ENCODE data around the gene ACACA.
"Not testable (repeated sequence)": the region's sequence is repeated elsewhere in the genome, so short reads cannot be mapped to it uniquely, and the experiment has no call there.

The ACACA gene

GRCh38 chr17:37182786-37183465 lies 223.7 kb downstream of the ACACA start:
- DNase-seq (ENCODE audit: low read depth in 1 of 2, low spot score in 1 of 2): no peak

DNA sequence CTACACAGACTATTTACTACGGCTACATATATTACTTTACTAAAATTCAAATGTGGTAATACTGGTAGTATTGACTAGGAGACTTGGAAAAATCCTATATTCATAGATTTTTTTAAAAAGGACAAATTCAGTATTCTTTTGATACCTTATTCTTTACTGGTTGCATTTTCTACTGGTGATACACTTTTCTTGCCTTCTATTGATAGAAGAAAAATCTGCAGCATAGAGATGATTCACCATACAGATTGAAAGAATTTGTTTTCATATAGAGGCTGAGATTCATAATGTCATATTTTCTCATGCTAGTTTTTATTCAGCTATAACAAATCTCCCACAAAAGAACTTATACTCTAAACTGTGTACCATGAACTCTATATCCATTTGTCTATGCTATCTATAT lies 226.3 kb downstream of the ACACA start:
- DNase-seq (ENCODE audit: low read depth in 1 of 2, low spot score in 1 of 2): no peak

DNA sequence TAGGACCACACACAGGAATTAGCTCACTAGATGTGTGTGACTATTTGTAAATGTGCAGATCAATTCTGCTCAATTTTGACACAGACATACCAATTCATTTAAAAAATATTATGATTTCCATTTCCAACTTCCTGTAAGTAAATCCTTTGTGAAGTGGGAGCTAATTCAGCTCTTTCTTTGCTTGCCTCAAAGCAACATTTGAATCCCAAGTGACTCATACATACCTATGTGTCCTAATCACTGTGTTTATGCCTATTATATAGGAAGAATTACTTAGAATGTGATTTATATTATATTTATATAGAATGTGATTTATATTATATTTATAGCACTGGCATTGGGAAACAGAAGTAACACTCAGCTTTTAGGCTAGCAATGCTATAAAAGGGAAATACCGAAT lies 226.7 kb downstream of the ACACA start:
- DNase-seq (ENCODE audit: low read depth in 1 of 2, low spot score in 1 of 2): no peak

GRCh38 chr17:37177254-37177870 lies 229.3 kb downstream of the ACACA start:
- DNase-seq (ENCODE audit: low read depth in 1 of 2, low spot score in 1 of 2): no peak

GRCh38 chr17:37176723-37177122 lies 229.9 kb downstream of the ACACA start:
- DNase-seq (ENCODE audit: low read depth in 1 of 2, low spot score in 1 of 2): no peak

GRCh38 chr17:37174205-37174604 lies 232.4 kb downstream of the ACACA start:
- no peak for DNase-seq (ENCODE audit: low read depth in 1 of 2, low spot score in 1 of 2)

GRCh38 chr17:37170881-37171425 lies 235.7 kb downstream of the ACACA start:
- DNase-seq (ENCODE audit: low read depth in 1 of 2, low spot score in 1 of 2): no peak

GRCh38 chr17:37168731-37169353 lies 237.8 kb downstream of the ACACA start:
- no peak for DNase-seq (ENCODE audit: low read depth in 1 of 2, low spot score in 1 of 2)

DNA sequence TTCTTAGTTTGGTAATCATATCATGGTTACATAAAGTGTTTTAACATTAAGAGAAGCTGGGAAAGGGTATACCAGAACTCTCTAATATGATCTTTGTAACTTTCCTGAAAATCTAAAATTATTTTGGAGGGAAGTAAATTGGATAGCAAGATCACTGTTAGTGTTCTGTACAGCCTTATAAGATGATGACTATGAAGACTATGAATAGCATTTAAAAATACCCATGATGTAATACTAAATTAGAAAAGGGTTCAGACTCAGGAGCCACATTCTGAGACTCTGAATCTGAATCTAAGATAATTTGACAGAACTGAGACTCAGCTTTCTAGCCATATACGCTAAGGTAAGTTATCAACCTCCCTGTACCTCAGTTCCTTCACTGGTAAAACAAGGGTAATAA lies 238.9 kb downstream of the ACACA start:
- DNase-seq (ENCODE audit: low read depth in 1 of 2, low spot score in 1 of 2): no peak

DNA sequence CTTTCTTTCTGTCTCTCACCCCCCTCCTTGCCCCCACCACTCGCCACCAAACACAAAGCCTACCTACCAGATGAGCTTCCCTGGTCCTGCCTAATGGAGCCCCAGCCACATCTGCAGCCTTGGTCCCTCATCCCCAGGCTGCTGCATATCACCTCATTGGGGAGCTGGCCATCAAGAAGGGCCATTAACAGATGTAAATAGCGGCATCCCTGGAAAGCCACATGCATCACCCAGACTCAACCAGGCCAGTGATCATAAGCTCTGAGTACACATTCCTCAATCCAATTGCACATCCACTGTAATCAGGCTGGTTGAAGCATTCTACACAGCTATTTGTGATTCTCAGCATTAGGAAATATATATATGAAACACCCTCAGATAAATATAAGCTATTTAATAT lies 242.6 kb downstream of the ACACA start:
- DNase-seq (ENCODE audit: low read depth in 1 of 2, low spot score in 1 of 2): no peak

- no peak for DNase-seq (ENCODE audit: low read depth in 1 of 2, low spot score in 1 of 2)
Observed at GRCh38 chr17:37162800-37163199, 243.8 kb downstream of the ACACA start.

- no peak for DNase-seq (ENCODE audit: low read depth in 1 of 2, low spot score in 1 of 2)
Observed at GRCh38 chr17:37160944-37161343, 245.7 kb downstream of the ACACA start.

GRCh38 chr17:37158290-37158689 lies 248.3 kb downstream of the ACACA start:
- DNase-seq (ENCODE audit: low read depth in 1 of 2, low spot score in 1 of 2): no peak

DNA sequence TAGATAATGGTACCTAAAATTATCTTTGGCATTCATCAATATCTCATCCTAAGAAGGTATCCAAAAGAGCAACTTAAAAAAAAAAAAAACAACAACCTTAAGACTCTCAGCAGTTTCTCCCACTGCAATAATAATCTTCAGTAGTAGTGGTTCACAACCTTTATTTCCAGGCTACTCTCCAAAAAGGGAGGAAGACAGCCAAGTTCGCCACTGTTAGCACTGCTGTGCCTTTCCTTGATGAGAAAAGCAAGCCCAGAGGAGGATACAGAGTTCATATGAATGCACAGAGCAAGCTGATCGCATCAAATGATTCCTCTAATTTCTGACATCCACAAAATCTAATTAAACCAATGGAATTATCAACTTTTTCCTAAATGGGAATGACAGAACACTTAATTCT lies 258.5 kb downstream of the ACACA start:
- DNase-seq (ENCODE audit: low read depth in 1 of 2, low spot score in 1 of 2): no peak

DNA sequence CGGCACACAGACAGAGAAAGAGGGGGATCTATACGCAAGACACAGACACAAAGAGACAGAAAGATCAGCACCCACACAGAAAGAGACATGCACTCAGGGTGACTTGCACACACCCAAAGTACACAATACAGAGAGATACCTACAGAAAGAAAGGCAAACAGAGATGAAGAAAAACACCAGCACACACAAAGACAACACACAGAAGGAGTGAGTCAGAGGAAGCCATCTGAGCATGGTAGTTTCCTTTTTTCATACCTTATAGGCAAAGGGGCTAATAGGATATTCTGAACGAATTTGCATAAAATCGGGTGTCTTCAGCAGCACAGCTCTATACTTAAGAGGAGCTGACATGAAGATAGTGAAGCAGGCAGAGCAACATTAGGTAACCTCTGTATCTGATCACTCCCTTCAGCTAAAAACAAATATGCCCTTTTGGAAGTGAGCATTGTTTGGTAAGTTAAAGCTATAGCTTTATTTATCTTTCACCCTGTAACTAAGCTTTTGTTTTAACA lies 259.3 kb downstream of the ACACA start:
- DNase-seq (ENCODE audit: low read depth in 1 of 2, low spot score in 1 of 2): no peak

- DNase-seq (ENCODE audit: low read depth in 1 of 2, low spot score in 1 of 2): no peak
Observed at GRCh38 chr17:37146086-37147064, 260.3 kb downstream of the ACACA start.

DNA sequence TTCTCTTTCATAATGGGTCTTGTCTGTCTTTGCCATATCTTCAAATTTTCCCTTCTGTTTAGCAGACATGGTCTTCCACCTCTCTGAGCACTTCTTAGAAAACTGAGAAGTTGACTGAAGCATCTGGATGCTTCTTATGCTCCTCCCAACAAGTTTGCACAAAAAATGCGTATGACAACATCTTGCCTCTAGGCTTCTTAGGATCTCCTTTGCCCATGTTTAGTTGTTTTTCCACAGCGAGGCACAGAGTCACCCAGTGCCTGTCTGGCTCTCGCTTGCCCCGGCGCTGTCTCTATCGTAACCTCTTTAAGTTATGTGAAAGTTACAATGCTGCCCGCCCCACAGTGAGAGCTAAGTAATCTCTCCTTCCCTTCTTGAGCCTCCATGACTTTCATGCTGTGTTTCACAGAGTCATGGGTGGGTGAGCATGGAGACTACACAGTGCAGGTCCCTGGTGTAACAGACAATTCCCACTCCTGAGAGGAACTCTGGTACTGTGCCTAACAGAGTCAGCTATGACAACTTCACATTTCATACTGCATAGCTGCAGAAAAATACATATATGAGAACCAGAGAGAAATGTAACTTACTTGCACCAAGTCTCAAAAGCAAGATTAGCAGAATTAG lies 262.4 kb downstream of the ACACA start:
- DNase-seq (ENCODE audit: low read depth in 1 of 2, low spot score in 1 of 2): no peak

GRCh38 chr17:37143558-37143957 lies 263.1 kb downstream of the ACACA start:
- not testable (repeated sequence) for DNase-seq (ENCODE audit: low read depth in 1 of 2, low spot score in 1 of 2)

DNA sequence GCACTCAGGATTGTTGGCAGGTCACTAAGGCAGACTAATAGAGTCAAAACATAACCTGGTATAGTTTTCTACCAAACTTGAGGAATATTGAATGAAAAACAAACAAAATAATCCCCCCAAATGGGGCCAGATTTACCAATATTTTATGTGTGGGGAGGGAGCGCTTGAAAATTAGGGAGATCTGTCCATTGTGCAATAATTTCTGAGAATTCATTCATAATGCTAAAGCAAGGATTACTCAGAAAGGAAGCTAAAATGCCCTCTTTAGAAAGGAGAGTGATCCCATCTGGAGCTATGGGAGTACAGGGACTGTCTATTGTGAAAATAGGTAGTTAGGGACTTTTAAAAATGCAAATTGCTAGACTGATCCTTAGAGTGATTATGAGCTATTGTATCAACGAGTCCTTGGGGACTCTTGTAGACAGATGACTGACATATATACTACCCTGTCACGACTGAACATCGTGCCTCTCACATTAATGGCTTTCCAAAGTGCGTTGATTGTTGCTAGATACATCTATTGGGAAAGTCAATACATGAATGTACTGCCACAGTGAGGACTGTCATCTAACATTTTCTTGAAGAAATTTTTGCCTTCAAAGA lies 264.2 kb downstream of the ACACA start:
- DNase-seq (ENCODE audit: low read depth in 1 of 2, low spot score in 1 of 2): no peak

- no peak for DNase-seq (ENCODE audit: low read depth in 1 of 2, low spot score in 1 of 2)
Observed at GRCh38 chr17:37138571-37139120, 268.0 kb downstream of the ACACA start.

Measured in stimulated activated CD4-positive, alpha-beta T cell treated with anti-CD3 and anti-CD28 coated beads, Interleukin-15, amount 100 ng/mL, for 1 hour (primary cell).